SKM-1 treated with dmso at 0.1 percent for 144 hours (cell line): ENCODE measurements around the gene CST3.
"Not testable (repeated sequence)": the region's sequence is repeated elsewhere in the genome, so short reads cannot be mapped to it uniquely, and the experiment has no call there.

Experiments used
- DNase-seq: peaks from one replicate; lab custom pipeline; 2025; ENCODE audit not compliant: unreplicated experiment; lab: John Stamatoyannopoulos, UW

Gene CST3

DNA sequence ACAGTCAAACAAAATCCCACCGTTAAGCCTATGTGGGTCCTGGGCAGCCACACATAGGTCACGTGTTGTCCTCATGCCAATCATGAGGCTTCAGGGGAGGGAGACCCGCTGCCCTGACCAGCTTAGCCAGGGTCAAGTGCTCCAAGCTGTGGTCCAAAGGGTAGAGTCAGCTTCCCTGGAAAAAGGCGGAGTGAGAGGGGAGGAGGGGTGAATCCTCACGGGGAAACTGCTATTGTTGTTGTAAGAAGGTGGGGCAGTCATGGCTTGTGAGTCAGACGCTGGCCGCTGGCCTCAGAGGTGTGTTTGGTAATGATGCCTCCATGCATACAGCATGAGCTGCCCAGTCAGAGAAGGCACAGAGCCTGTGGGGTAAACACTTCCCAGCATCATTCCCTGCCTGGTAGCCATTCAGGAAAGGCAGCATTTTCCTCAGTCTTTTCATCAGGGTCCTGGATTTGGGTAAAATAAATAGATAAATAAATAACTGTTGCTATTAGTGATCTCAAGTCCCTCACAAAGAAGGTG, 8.7 kb downstream of the CST3 start:
- DNase-seq = no peak

GRCh38 chr20:23628402-23629016, 9.2 kb downstream of the CST3 start:
- no peak for DNase-seq

- no peak for DNase-seq
Measured at GRCh38 chr20:23627501-23627900, 10.3 kb downstream of the CST3 start.

GRCh38 chr20:23626040-23626620, 11.6 kb downstream of the CST3 start:
- DNase-seq = no peak

- DNase-seq = no peak
Measured at GRCh38 chr20:23625236-23625964, 12.4 kb downstream of the CST3 start.

GRCh38 chr20:23624324-23624691, 13.4 kb downstream of the CST3 start:
- no peak for DNase-seq

GRCh38 chr20:23623666-23624323, 14.0 kb downstream of the CST3 start:
- DNase-seq = no peak

DNA sequence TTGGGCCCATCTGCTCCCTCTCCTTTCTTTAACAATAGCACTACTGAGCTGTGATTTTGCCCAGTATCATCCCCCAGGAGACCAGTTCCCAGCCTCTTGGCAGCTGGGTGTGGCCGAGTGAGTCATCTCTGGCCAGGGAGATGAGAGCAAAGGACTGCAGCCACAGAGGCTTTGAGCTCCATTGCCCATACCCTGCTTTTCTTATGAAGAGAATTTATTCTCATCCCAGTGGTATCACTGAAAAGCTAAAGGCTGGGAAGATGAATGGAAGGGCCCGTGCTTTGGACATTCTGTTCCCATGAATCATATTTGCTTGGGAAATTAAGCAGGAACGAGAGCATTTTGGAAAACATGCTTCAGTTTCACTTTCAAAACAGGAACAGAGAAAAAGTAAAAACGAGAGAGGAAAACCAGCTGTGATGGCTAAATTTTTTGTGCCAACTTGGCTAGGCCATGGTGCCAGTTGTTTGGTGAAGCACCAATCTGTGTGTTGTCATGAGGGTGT, 14.9 kb downstream of the CST3 start:
- no peak for DNase-seq

GRCh38 chr20:23622401-23622800, 15.4 kb downstream of the CST3 start:
- DNase-seq = not testable (repeated sequence)

DNA sequence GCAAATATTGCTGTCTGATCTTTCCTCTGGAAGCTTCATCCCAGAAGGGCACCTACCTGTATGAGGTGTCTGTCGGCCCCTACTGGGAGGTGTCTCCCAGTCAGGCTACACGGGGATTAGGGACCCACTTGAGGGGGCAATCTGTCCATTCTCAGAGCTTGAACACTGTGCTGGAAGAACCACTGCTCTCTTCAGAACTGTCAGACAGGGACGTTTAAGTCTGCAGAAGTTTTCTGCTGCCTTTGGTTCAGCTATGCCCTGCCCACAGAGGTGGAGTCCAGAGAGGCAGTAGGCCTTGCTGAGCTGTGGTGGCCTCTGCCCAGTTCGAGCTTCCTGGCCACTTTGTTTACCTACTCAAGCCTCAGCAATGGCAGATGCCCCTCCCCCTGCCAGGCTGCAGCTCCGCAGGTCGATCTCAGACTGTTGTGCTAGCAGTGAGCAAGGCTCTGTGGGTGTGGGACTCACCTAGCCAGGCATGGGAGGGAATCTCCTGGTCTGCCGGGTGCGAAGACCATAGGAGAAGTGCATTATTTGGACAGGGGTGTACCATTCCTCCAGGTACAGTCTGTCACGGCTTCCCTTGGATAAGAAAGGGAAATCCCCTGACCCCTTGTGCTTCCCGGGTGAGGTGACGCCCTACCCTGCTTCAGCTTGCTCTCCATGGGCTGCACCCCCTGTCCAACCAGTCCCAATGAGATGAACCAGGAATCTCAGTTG, 16.9 kb downstream of the CST3 start:
- not testable (repeated sequence) for DNase-seq

DNA sequence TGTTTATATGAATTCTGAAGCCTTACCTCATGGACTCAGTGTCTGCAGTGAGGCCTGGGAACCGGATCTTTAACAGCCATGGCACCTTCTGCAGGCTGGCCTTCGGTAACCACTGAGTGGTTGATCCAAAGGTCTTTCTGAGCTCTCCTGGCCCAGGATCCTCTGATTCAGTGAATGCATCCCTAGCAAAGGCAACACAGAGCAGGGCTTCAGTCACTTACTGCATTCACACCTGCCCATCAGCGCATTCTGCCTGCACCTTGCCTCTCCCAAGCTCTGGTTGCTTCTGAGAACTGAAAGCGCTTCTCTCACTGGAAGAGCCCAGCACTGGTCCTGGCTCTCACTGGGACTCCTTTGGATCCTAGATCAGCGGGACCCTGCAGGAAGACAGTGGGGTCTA, 23.6 kb downstream of the CST3 start:
- no peak for DNase-seq

DNA sequence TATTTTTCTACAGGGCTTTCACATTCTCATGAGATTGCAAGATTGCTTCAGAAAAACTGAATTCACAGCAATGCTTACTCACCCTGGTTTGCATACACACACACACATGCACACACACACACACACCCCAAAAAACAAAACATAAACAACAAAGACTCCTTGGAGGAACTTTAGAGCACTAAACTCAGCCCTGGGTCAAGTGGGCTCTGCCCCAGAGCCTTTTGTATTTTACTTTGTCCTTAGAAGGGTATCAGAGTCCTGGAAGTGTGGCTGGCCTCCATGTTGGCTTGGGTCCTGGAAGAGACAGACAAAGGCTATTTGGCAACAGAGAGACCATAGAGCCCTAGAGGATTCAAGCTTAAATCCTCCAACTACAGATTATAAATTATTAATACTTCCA, 24.1 kb downstream of the CST3 start:
- DNase-seq = no peak

GRCh38 chr20:23612396-23612795, 25.4 kb downstream of the CST3 start:
- no peak for DNase-seq

DNA sequence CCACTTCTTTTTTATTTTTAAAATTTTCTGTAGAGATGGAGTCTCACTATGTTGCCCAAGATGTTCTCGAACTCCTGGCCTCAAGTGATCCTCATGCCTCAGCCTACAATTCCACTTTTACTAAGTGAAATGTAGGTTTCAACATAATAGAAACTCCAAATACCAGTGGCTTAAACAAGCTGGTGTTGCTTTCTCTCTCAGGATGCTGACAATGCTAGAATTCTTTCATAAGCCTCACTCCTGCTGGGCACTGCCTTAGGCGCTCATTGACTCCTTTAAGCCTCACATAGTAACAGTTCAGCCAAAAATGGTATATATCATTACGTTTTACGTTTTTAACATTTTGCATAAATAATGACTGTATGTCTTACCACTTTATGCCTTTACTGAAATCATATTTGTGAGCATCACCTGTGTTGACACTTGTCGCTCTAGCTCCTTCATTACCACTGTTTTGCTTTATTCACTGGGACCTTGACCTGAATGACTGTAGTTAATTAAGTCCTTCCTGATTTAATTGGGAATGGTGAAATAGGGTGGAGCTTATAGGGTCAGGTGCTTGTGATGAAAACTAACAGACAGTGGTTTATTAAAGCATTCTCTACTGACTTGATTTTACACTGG, 28.2 kb downstream of the CST3 start:
- no peak for DNase-seq

DNA sequence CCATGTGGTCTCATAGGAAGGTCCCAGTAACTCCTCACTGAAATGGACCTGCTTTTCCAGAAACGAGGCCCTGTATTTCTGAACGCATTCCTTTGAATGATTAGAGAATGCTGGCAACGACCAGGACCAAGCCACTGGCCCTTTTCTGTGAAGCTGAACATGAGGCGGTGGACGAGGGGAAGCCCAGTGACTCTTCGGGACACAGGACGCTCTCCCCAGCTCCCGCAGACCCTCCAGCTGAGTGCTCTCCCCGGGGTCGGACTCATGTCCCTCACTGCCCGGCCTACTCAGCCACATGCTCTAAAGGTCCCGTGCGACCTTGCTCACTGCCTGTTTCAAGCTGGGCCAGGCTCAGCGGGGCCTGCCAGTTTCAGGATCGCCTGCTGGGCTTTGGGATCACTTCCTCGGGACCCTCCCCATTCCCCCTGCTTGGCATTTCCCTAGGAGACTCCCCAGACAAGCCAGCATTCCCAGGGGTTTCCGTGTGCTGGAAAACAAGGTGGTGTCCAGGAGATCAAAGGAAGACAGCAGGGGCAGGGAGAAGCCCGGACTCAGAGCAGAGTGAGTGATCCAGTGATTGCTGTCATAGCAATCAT, 29.4 kb downstream of the CST3 start:
- DNase-seq = no peak

DNA sequence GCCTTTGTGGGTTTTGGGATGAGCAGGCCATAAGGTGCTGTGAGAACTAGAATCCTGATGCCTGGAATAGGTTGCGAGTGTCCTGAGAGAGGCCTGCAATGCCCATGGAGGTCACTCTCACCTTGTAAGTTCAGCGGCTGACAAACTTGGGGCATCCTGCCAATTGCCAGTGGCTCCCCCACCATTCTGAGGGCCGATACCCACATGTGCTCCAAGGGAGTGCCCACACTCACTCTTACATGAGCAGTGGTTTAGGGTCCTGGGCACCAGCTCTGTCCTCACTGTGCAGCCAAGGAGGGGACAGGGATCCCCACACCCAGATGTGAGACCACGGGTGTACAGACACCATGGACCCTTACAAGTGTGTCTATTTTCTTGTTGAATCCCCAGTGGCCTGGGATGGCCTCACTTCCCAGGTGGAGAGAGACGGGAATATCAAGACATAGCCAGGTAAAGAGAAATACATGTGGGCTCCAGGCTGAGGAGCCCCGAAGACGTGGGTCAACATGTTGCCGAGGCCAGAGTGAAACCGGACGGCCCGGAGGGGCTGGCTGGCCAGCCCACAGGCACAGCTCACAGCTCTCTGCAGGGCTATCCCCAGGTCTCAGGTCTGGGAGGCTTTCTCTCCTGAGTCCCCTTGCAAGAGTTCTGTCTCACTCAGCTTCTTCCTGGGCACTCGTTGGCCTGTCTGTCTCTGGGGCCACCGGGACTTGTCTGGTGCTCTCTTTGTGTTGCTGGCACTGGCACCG, 30.1 kb downstream of the CST3 start:
- DNase-seq = no peak

DNA sequence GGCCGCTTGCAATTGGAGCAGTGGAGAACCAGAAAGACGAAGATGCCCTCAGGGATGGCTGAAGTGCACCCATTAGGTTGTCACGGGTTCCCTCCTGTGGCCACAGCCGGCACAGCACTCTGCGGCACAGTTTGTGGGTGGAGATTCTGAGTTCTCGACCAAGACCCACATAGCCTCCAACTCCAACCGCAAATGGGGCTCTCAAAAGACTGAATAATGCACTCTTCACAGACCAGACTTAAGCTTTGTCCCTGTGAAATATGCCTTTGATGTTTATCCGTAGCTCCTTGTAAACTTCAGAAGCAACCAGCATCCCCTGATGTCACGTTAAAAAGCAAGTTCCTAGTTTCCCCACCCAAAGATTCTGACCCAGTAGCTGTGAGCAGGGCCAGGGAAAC, 31.1 kb downstream of the CST3 start:
- peak; percentile 44 for DNase-seq

- DNase-seq = no peak
Measured at GRCh38 chr20:23605867-23606651, 31.7 kb downstream of the CST3 start, which contains the start of gene CST9. TSS of gene CST9 (minus strand) at chr20:23605917. CDS start at chr20:23605864, 53 bp downstream.
